Measurements from ENCODE around the gene SLC8A1.

DNA sequence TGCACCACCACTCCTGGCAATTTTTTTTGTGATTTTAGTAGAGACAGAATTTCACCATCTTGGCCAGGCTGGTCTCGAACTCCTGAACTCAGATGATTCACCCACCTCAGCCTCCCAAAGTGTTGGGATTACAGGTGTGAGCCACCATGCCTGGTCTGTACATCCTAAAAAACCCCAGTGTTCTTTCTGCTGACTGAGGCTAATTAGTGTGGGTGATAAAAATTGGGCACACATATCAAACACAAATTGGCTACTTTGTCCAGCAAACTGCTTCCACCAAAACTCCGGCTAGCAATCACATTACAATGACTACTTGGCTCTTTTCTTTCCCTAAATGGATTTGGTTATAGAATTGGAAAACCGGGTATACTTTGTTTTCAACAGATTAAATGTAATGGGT lies 153.9 kb downstream of the SLC8A1 start:
- TF ChIP-seq EZH2phosphoT487 (IDR thresholded peaks at IDR 0.05; ENCODE audit: borderline replicate concordance), result no peak
- TF ChIP-seq, protein P1, sequence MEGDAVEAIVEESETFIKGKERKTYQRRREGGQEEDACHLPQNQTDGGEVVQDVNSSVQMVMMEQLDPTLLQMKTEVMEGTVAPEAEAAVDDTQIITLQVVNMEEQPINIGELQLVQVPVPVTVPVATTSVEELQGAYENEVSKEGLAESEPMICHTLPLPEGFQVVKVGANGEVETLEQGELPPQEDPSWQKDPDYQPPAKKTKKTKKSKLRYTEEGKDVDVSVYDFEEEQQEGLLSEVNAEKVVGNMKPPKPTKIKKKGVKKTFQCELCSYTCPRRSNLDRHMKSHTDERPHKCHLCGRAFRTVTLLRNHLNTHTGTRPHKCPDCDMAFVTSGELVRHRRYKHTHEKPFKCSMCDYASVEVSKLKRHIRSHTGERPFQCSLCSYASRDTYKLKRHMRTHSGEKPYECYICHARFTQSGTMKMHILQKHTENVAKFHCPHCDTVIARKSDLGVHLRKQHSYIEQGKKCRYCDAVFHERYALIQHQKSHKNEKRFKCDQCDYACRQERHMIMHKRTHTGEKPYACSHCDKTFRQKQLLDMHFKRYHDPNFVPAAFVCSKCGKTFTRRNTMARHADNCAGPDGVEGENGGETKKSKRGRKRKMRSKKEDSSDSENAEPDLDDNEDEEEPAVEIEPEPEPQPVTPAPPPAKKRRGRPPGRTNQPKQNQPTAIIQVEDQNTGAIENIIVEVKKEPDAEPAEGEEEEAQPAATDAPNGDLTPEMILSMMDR (conservative IDR thresholded peaks at IDR 0.05; ENCODE audit: low read length), result no peak
